Esophagus muscularis mucosa (tissue), 4 donors: Measurements from ENCODE around the gene HERC3. TPM values are rescaled to one million over a fixed set of nuclear protein-coding genes. Genes with fewer than 3 reads are reported as not detected.

Source experiments
- DNase-seq: peaks from one replicate; pipeline ENCODE4 v3.0.0-alpha.2; 2017; ENCODE audit errors: extremely low spot score
- H3K27ac ChIP-seq, 4 donors: fragments of 200-600 bp; sonication (generic); replicated peaks in 1 of 4; 1 replicate in 3 of 4; 2 replicates in 1 of 4; pipeline ENCODE4 v1.5.1; 2016 to 2019; ENCODE audit warnings: mild to moderate bottlenecking in 1 of 4
- H3K27me3 ChIP-seq, 4 donors: fragments of 200-600 bp; sonication (generic); one replicate each; pipeline versions ENCODE4 v1.5.1 to v1.6.0; 2016 to 2019
- H3K36me3 ChIP-seq, 4 donors: fragments of 200-600 bp; sonication (generic); one replicate each; pipeline ENCODE4 v1.5.1; 2016 to 2019
- H3K4me1 ChIP-seq, 4 donors: fragments of 200-600 bp; sonication (generic); one replicate each; pipeline ENCODE4 v1.5.1; 2016 to 2019
- H3K4me3 ChIP-seq, 4 donors: fragments of 200-600 bp; sonication (generic); 1 replicate in 2 of 4; 2 replicates in 2 of 4; pipeline ENCODE4 v1.5.1; 2016 to 2019; ENCODE audit warnings: mild to moderate bottlenecking in 4 of 4, moderate library complexity in 1 of 4
- H3K9me3 ChIP-seq, 4 donors: fragments of 200-600 bp; sonication (generic); 1 replicate in 3 of 4; 2 replicates in 1 of 4; pipeline ENCODE4 v1.5.1; 2016 to 2019
- CTCF ChIP-seq, 3 experiments: fragments of 200-600 bp in 2 of 3; fragments of 450-650 bp in 1 of 3; sonication (generic) in 2 of 3; IDR thresholded peaks; one replicate each; pipeline ENCODE4 v1.5.1; 2017 to 2019; ENCODE audit warnings: antibody characterized with exemption in 3 of 3, mild to moderate bottlenecking in 2 of 3, moderate library complexity in 1 of 3
- EP300 ChIP-seq: sonication (generic); formaldehyde crosslinking; IDR thresholded peaks from one replicate; pipeline ENCODE4 v1.6.1; 2017; ENCODE audit warnings: antibody characterized with exemption
- POLR2A ChIP-seq: fragments of 450-650 bp; IDR thresholded peaks from one replicate; pipeline ENCODE4 v1.6.1; 2017; ENCODE audit warnings: antibody characterized with exemption, moderate library complexity, mild to moderate bottlenecking, low read depth
- POLR2AphosphoS5 ChIP-seq, 2 donors: sonication (generic); formaldehyde crosslinking; IDR thresholded peaks; one replicate each; pipeline ENCODE4 v1.6.1; 2017; ENCODE audit warnings: antibody characterized with exemption in 2 of 2
- WGBS: methylation state at CpG from one replicate; pipeline ENCODE4 v1.1.5; 2018; 5-methylcytosine and 5-hydroxymethylcytosine counted together
- intact Hi-C: fragments of 100-400 bp; cut with DNase I; formaldehyde crosslinking; loops from one replicate; pipeline ENCODE4 v1.15.1; 2023
- total RNA-seq, 4 donors: library from RNA; depleted of rRNA; stranded (reverse); fragments of >200 nt; gene quantifications; one replicate each; pipeline versions ENCODE4 v1.1.0 to v1.2.1, GENCODE V29; 2016

Gene HERC3
- total RNA-seq, 4 donors from 2014 or later, result 39.8 to 58.2 (median 51.2) TPM

GRCh38 chr4:88750369-88750768, 158.1 kb downstream of the HERC3 start:
- H3K36me3 ChIP-seq, result peaks cover 20 to 67% (median 48%) of the 10 kb centered on the region in 4 donors
- intact Hi-C loops, result no loop called here
- H3K27ac ChIP-seq, result no peak overlapping the region
- DNase-seq, result no peak
- H3K27me3 ChIP-seq, result no peaks in the 10 kb centered on the region
- H3K9me3 ChIP-seq, result no peaks in the 10 kb centered on the region
- TF ChIP-seq CTCF (IDR thresholded peaks at IDR 0.05), result no peak
- TF ChIP-seq EP300, result no peak
- no peak for TF ChIP-seq POLR2A
- no peak for TF ChIP-seq POLR2AphosphoS5 (IDR thresholded peaks at IDR 0.05)
- WGBS, result 96% methylated on average over 10 of the region's 10 CpGs
- no peak overlapping the region for H3K4me3 ChIP-seq
- H3K4me1 ChIP-seq, result peaks cover 14 to 18% (median 16%) of the 10 kb centered on the region in 4 donors

GRCh38 chr4:88751258-88752075, 159.2 kb downstream of the HERC3 start:
- Histone ChIP-seq H3K27me3 (no peaks in the 10 kb centered on the region), H3K36me3 (peaks cover 20 to 64% (median 46%) of the 10 kb centered on the region in 4 donors), H3K4me1 (peaks cover 3 to 7% (median 5%) of the 10 kb centered on the region in 4 donors), H3K4me3 (no peak overlapping the region), H3K27ac (no peak overlapping the region), H3K9me3 (no peaks in the 10 kb centered on the region)
- intact Hi-C loops, result no loop called here
- DNase-seq, result no peak
- 96% methylated on average over 7 of the region's 7 CpGs for WGBS
- TF ChIP-seq POLR2AphosphoS5 (IDR thresholded peaks at IDR 0.05) (no peak), POLR2A (no peak), EP300 (no peak), CTCF (IDR thresholded peaks at IDR 0.05) (no peak)

DNA sequence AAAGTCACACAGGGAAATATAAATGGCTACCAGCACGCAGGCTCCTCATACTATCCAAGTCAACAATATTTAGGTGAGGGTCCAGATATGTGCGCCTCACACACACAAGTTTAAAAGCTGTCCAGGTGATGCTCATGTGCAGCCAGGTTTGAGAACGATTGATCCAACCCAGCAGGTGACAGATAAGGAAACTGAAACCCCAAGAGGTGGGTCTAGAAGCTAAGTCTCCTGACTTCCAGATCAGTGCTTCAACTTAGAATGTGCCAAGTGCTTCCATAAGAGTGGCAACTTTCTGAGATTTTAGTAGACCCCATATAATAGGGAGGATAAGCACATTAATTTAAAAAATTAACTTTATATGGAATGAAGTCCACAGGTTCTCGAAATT, 159.8 kb downstream of the HERC3 start:
- Histone ChIP-seq H3K4me1 (peaks cover 0 to under 1% (median under 1%) of the 10 kb centered on the region in 4 donors), H3K9me3 (no peaks in the 10 kb centered on the region), H3K27me3 (no peaks in the 10 kb centered on the region), H3K27ac (no peak overlapping the region), H3K36me3 (peaks cover 20 to 58% (median 43%) of the 10 kb centered on the region in 4 donors), H3K4me3 (no peak overlapping the region)
- TF ChIP-seq POLR2A (no peak), POLR2AphosphoS5 (IDR thresholded peaks at IDR 0.05) (no peak), CTCF (IDR thresholded peaks at IDR 0.05) (no peak), EP300 (no peak)
- no peak for DNase-seq
- 97% methylated on average over 4 of the region's 4 CpGs for WGBS
- intact Hi-C loops, result no loop called here

DNA sequence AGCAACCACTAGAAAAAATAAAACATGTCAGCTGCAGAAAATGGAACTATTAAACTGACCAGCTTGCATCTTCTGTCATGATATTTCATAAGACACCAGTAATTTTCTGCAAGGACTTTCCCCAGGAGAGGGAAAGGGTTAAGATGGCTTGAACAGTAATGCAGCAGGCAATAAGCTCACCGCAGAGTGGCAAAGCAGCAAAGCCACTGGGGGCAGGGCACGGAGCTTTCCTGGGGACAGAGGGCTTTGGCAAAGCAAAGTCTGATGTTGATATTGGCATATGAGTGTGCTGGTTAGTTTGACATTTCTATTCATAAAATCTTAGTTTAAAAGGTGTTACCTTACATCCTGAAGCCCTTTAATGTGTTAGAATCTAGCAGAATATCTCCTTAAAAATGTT, 160.5 kb downstream of the HERC3 start:
- Histone ChIP-seq H3K4me1 (no peaks in the 10 kb centered on the region), H3K27ac (no peak overlapping the region), H3K4me3 (no peak overlapping the region), H3K27me3 (no peaks in the 10 kb centered on the region), H3K9me3 (no peaks in the 10 kb centered on the region), H3K36me3 (peaks cover 20 to 51% (median 37%) of the 10 kb centered on the region in 4 donors)
- intact Hi-C loops, result no loop called here
- no peak for DNase-seq
- 63% methylated on average over 2 of the region's 2 CpGs for WGBS
- TF ChIP-seq EP300, result no peak
- no peak for TF ChIP-seq CTCF (IDR thresholded peaks at IDR 0.05)
- TF ChIP-seq POLR2A, result no peak
